Superior temporal gyrus (tissue), 1 donor: ENCODE results near the gene RYR2.

Experiments used
- DNase-seq: peaks from one replicate; pipeline ENCODE4 v3.0.0-alpha.2; 2016; ENCODE audit errors: extremely low spot score

RYR2 gene

DNA sequence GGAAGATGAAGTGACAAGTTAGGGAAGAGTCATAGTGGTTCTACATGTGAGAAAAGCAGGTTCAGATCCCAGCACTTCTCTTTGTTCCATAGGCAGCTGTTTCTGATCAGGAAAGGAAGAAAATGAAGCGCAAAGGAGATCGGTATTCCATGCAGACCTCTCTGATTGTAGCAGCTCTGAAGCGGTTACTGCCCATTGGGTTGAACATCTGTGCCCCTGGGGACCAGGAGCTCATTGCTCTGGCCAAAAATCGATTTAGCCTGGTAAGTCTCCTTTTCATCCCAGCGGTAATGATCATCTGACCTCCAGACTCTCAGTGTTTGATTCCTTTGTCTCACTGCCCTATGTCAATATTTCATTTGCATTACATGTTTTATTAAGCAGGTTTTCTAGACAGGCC is 675.1 kb downstream of the RYR2 start:
- DNase-seq = no peak

- no peak for DNase-seq
These were observed 688.9 kb downstream of the RYR2 start for GRCh38 chr1:237730826-237731350.

GRCh38 chr1:237732657-237733056 is 690.7 kb downstream of the RYR2 start:
- DNase-seq = no peak

- DNase-seq = peak; percentile 40
These were observed 694.5 kb downstream of the RYR2 start for GRCh38 chr1:237736372-237737029.

GRCh38 chr1:237737448-237737847 is 695.5 kb downstream of the RYR2 start:
- DNase-seq = no peak

DNA sequence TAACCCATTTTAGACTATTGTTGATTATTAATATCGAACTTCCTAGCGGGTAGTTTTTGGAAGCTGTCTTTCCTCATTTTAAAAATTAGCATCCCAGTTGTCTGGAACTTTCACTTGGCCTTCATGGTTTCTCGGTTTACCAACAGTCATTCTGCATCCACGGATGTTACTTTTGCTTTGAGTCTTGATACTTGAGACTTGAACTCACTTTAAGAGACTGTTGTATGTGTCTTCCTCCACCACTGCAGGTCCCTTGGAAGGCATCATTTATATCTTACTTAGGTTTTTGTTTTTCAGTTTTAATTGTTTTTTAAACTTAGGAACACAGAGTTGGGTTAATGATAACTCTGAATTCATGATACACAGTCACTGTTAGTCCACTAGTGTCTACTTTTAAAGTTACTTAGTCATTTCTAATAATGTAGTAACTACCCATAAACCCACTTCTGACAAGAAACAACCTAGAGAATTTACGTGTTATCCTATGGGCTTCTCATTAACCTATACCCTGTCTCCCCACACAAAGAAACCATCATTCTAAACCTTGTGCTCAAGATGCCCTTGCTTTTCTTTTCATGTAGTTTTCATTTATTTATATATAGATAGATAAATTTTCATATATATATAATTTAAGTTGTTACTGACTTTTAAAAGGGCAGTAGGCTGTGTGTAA is 696.1 kb downstream of the RYR2 start:
- DNase-seq = no peak

DNA sequence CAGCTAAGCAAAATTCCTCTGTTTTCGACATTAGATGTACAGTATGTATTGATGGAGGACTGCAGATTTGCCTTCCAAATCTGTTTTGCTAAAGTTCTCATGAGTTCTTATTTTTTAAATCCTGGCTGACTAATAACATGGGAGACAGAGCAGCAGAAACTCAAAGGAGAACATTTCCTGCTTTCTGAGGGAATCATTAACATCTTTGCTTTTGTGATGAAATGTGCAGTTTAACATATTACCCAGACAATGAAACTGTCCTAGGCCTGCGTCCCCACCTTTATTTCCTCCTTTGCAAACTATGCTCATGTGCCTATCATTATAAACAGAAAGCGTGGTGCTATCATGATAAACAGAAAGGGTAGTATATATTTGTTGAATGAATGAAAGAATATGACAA is 698.9 kb downstream of the RYR2 start:
- DNase-seq = no peak

DNA sequence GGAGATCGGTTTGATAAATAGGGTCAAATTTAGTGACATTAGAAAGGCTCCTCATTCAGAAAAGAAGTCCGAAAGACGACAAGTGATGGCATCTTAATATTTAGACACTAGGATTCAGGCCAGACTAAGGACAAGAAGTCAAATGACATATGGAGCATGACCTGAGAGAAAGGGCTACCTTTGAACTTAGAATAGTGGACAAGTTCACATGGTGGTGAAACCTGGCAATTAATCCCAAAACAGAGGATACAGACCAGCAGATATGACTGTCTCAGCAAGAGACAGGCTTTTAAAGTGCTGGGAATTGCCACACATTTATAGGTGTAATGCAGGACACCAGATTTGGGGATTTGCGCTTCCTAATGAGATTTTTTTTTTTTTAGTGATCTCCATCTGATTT is 703.6 kb downstream of the RYR2 start:
- DNase-seq = no peak

DNA sequence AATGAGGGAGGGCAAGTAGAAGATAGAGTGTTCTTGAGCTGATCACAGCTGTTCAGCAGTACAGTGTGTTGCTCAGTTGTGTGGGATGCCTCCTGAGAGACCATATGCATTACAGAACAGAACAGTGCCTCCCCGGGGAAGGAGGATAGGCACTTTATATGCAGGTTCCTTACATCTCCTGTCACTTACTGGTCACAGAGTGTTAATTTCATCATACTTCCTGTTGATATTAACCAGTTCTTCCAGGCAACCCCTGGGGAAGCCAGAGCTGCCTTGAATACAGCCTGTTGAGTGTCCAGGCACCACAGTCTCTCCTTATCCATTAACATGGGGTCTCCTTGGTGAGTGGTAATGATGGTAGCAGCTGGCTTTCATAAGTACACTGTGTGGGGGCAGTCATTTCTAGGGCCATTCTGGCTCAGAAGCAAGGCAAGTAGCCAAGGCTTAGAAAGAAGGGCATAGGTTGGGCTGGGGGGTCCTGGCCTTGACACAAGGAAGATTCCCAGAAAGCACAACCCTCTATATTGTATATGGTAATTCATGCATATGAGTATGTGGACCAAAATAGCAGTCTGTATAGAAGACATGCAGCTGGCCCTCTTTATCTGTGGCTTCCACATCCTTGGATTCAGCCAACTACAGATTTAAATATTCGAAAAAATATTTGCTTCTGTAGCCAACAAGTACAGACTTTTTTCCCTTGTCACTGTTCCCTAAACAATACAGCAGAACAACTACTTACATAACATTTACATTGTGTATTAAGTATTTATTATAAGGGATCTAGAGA is 706.4 kb downstream of the RYR2 start:
- no peak for DNase-seq

DNA sequence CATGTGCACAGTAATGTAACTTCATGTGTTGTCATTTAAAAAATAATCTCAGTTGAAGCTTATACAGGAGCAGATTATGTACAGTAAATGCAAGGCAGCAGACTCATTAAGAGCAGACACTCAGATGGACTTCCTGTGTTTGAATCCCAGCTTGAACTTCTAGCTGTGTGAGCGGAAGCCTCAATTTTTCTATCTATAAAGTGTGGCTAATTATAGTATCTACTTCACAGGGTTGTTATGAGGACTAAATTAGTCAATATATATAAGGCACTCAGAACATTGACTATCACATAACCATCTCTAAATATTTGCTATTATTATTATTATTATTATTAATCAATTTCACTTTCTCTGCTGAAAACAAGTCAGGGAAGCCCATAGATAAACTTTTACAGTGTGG is 707.1 kb downstream of the RYR2 start:
- DNase-seq = no peak

DNA sequence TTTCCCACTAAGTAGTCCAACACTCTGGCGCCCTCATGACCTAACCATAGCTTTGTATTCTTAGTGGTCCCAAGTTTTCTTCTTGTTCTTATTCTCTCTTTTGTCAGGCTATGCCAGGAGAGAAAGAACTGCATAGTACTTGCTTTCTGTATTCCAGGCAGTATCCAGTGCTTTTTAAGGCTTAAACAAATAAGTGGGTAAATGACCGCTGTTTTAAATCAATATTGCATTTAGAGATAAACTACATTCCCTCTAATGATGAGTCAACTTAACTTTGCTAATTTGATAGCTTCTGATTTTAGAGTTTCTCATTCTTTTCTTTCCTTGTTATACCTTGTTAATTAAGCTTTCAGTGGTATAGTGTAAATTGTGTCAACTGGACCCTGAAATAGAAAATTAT is 709.1 kb downstream of the RYR2 start:
- DNase-seq = no peak

GRCh38 chr1:237754627-237755026 is 712.6 kb downstream of the RYR2 start:
- DNase-seq = no peak

DNA sequence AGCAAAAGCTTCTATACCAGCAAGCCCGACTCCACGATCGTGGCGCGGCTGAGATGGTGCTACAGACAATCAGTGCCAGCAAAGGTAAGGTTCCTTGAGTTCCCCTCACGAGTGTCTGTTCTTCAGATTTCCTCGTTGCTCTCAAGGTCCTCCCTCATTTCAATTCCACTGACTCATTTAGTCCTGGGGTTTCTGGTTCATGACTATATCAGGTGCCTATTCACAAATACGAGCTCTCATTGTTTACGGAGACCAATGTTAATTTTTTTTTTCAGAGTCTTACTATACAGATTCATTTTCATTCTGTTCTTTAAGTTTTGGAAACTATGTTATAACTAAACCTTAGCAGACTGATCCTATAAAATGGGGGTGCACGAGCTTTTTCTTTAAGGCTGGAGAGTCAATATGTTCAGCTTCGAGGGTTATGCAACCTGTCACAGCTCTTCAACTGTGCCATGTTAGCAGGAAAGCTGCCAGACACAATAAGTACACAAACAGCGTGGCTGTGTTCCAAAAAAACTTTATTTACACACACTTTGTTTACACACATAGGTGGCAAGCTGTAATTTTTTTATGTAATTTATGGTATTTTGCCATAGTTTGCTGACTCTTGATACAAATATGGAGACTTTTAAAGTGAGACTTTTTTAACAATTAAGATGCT is 714.5 kb downstream of the RYR2 start:
- no peak for DNase-seq

DNA sequence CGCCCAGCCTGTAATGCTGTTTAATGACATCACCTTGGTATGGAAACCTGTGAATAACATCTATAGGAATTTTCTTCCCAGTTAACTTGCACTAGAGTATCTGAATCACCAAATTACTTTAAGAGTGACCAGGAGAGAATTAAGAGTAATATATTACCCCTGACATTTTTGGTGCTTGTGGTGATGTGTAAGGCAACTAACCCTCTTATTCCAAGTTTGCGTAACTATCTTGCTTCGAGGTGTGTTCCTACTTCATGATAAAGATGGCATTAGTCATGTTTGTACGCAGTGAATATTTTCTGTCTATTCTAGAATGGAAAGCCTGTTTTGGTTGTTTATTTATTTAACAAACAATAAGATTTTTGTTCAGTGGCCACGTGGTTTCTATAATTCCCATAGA is 717.4 kb downstream of the RYR2 start:
- no peak for DNase-seq

DNA sequence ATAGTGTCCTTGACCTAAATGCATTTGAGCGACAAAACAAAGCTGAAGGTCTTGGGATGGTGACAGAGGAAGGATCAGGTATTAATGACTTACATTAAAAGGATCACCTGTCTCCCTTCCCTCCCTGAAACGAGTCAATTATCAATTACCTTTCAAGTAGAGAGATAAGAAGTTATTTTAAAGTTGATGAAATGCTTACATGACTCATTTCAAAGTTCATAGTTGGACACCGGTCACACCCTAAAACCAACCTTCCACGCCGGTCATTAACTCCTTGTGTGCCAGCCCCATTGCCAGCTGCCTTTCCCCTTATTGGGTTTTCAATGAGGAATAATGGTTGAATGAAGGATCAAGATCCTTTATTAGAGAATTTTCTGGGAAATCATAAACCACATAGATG is 719.0 kb downstream of the RYR2 start:
- DNase-seq = no peak

DNA sequence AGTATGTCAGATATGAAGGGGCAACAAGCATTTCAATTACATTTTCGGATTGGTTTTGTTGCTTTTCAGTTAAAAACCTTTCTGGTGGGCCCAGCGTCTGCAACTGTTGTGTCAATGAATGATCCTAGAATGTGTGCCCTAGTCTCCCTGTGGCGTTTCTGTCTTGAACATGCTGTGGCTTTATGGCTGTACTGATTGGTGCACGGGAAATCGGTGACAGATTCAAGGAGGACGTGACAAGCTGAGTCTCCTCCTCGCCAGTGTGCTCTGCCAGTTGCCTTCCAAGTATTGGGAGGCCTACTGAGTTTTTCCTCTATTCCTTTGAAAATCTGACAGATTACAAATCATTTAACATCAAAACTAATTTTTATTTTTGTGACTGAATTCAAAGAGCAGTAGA is 721.2 kb downstream of the RYR2 start:
- no peak for DNase-seq

DNA sequence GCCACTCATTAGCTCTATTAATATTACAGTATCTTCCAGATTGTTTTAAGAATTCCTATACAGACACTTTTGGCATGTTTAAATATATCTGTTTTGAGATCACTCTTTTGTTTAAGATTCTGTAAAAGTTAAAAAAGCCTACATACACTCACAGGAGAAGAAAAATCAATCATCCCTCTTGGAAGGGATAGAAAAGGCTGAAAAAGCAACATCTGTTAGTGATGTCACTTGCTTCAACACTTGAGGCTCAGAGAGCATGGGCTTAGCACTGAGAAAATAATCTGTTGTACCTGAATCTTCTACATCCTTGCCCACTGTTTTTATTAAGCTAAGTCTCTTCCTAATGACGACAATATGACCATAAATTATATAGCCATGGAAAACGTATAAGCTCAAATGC is 721.8 kb downstream of the RYR2 start:
- DNase-seq = no peak

- no peak for DNase-seq
These were observed 727.9 kb downstream of the RYR2 start for GRCh38 chr1:237769916-237770315.

- no peak for DNase-seq
These were observed 730.0 kb downstream of the RYR2 start for GRCh38 chr1:237772009-237772408.

- no peak for DNase-seq
These were observed 732.3 kb downstream of the RYR2 start for GRCh38 chr1:237774246-237774645.

- DNase-seq = no peak
These were observed 737.4 kb downstream of the RYR2 start for GRCh38 chr1:237779356-237779755.

DNA sequence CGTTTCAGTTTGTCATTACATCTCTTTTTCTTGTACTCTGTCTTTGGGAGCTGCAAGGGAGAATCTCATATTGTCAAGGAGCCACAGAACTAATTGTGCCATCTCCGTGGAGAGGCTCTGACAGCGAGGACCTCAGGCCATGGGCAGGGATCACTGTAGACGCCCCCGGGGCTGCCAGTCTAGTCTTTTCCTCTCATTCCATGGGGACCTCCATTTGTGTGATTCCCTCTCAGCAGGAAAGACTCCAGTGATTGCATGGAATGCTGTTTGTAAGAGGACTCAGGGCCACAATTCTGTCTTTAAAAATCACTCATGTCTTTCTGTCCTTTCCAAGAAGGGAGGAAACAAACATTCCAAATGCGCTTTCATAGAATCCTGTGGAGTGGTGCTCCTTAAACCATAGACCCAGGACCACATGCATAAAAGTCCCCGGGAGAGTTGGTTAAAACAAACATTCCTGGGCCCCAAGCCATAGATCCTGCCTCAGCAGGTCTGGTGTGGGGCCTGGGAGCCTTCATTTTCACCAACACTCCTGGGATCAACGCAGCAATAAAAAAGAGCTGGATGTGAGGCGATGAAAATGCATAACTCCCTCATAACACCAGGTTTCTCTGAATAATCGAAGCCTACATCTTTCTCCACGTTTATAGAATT is 744.2 kb downstream of the RYR2 start:
- no peak for DNase-seq
